Gastrocnemius medialis (tissue), 4 donors: ENCODE results near the gene GNG4.
"Not testable (repeated sequence)": the region's sequence is repeated elsewhere in the genome, so short reads cannot be mapped to it uniquely, and the experiment has no call there.

Experiments used
- POLR2A ChIP-seq, 2 donors: fragments of 450-650 bp; IDR thresholded peaks; one replicate each; pipeline ENCODE4 v1.6.1; 2017; ENCODE audit warnings: antibody characterized with exemption in 2 of 2, mild to moderate bottlenecking in 2 of 2, moderate library complexity in 2 of 2
- TF ChIP-seq, protein P1 (sequence below), 5 experiments: fragments of 450-650 bp in 3 of 5; fragments of 200-600 bp in 2 of 5; sonication (generic) in 2 of 5; IDR thresholded peaks in 4 of 5; conservative IDR thresholded peaks in 1 of 5; 1 replicate in 4 of 5; 2 replicates in 1 of 5; pipeline ENCODE4 v1.5.1; 2016 to 2019; ENCODE audit warnings: antibody characterized with exemption in 5 of 5, mild to moderate bottlenecking in 3 of 5, moderate library complexity in 3 of 5

DNA sequence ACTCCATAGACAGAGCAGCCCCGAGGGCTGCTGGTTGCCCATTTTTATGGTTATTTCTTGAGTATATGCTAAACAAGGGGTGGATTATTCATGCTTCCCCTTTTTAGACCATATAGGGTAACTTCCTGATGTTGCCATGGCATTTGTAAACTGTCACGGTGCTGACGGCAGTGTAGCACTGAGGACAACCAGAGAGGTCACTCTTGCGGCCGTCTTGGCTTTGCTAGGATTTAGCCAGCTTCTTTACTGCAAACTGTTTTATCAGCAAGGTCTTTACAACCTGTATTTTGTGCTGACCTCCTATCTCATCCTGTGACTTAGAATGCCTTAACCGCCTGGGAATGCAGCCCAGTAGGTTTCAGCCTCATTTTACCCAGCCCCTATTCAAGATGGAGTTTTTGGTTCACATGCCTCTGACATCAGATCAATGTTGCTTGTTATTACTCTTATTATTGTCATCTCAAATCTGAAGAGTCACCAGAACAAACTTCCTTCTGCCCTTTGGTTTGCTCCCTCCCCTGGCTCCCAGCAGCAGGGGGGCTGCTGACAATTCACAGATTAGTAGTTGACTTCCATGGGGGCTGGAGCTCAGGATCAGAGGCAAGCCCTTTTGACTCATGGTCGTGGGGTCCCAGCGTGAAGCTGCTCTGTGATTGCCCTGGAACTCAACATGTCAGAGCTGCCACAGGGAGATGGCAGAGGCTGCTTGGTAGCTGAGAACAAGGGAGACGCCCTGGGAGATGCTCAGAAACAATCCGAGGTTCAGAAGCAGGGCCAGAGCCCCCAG is 103.0 kb downstream of the GNG4 start:
- TF ChIP-seq POLR2A (IDR thresholded peaks at IDR 0.05), result not testable (repeated sequence)
- TF ChIP-seq, protein P1, sequence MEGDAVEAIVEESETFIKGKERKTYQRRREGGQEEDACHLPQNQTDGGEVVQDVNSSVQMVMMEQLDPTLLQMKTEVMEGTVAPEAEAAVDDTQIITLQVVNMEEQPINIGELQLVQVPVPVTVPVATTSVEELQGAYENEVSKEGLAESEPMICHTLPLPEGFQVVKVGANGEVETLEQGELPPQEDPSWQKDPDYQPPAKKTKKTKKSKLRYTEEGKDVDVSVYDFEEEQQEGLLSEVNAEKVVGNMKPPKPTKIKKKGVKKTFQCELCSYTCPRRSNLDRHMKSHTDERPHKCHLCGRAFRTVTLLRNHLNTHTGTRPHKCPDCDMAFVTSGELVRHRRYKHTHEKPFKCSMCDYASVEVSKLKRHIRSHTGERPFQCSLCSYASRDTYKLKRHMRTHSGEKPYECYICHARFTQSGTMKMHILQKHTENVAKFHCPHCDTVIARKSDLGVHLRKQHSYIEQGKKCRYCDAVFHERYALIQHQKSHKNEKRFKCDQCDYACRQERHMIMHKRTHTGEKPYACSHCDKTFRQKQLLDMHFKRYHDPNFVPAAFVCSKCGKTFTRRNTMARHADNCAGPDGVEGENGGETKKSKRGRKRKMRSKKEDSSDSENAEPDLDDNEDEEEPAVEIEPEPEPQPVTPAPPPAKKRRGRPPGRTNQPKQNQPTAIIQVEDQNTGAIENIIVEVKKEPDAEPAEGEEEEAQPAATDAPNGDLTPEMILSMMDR (IDR thresholded peaks at IDR 0.05 in 4 of 5, conservative IDR thresholded peaks at IDR 0.05 in 1 of 5), result not testable (repeated sequence)
